HFFc6 (cell line): ENCODE results near the gene SUCO. TPM values are rescaled to one million over a fixed set of nuclear protein-coding genes. Genes with fewer than 3 reads are reported as not detected.
"Not testable (repeated sequence)": the region's sequence is repeated elsewhere in the genome, so short reads cannot be mapped to it uniquely, and the experiment has no call there.

Experiments used
- DNase-seq: peaks from one replicate; pipeline ENCODE4 v3.0.0-alpha.2; 2018
- H3K27ac Mint-ChIP-seq: 2 replicates; pipeline ENCODE4 v1.8.0; 2020; ENCODE audit warnings: mild to moderate bottlenecking, mixed read lengths
- H3K27me3 Mint-ChIP-seq: 2 replicates; pipeline ENCODE4 v1.8.0; 2021; ENCODE audit warnings: mild to moderate bottlenecking, moderate library complexity, mixed read lengths; ENCODE audit not compliant: insufficient read depth
- H3K36me3 Mint-ChIP-seq: 2 replicates; pipeline ENCODE4 v1.8.0; 2021; ENCODE audit warnings: low read depth, mixed read lengths
- H3K4me1 Mint-ChIP-seq: 2 replicates; pipeline ENCODE4 v1.8.0; 2020; ENCODE audit warnings: low read depth, mixed read lengths
- H3K4me3 Mint-ChIP-seq: 2 replicates; pipeline ENCODE4 v1.8.0; 2020; ENCODE audit warnings: mild to moderate bottlenecking, moderate library complexity, mixed read lengths
- H3K9me3 Mint-ChIP-seq: 2 replicates; pipeline ENCODE4 v1.8.0; 2020; ENCODE audit warnings: mild to moderate bottlenecking, mixed read lengths
- CTCF ChIP-seq: fragments of 200-600 bp; sonication (generic); IDR thresholded peaks from 2 replicates; pipeline ENCODE4 v1.5.0; 2021; ENCODE audit warnings: antibody characterized with exemption, mild to moderate bottlenecking
- total RNA-seq, 6 experiments: library from RNA; stranded (reverse); fragmentation: NEBNext Ultra II Directional; extraction: Animal tissue kit (Norgen Biotek cat#: 25700); gene quantifications; 2 replicates in 1 of 6; 3 replicates in 5 of 6; pipeline ENCODE4 v1.2.3, GENCODE V29; 2021

SUCO gene
- total RNA-seq, 6 experiments from 2014 or later = 33.9 to 45.2 (median 37.1) TPM

GRCh38 chr1:172487550-172487949, 45.4 kb upstream of the SUCO start:
- Mint-ChIP-seq H3K27ac (no peak overlapping the region), H3K27me3 (peaks cover 8% of the 10 kb centered on the region), H3K4me3 (no peak overlapping the region), H3K36me3 (no peaks in the 10 kb centered on the region), H3K4me1 (no peaks in the 10 kb centered on the region; the same call in 1 of the 2 replicates), H3K9me3 (no peaks in the 10 kb centered on the region)
- no peak for DNase-seq
- TF ChIP-seq CTCF = no peak

GRCh38 chr1:172488393-172488792, 44.6 kb upstream of the SUCO start:
- Mint-ChIP-seq H3K27ac (no peak overlapping the region), H3K4me1 (no peaks in the 10 kb centered on the region; the same call in 1 of the 2 replicates), H3K36me3 (no peaks in the 10 kb centered on the region), H3K9me3 (no peaks in the 10 kb centered on the region), H3K4me3 (no peak overlapping the region), H3K27me3 (peaks cover 8% of the 10 kb centered on the region)
- TF ChIP-seq CTCF = no peak
- no peak for DNase-seq

GRCh38 chr1:172489847-172490246, 43.1 kb upstream of the SUCO start:
- Mint-ChIP-seq H3K27me3 (peaks cover 6% of the 10 kb centered on the region), H3K36me3 (no peaks in the 10 kb centered on the region), H3K9me3 (no peaks in the 10 kb centered on the region), H3K4me1 (no peaks in the 10 kb centered on the region; the same call in 1 of the 2 replicates), H3K4me3 (no peak overlapping the region), H3K27ac (no peak overlapping the region)
- DNase-seq = no peak
- TF ChIP-seq CTCF = no peak

- Mint-ChIP-seq H3K4me1 (peaks cover 15% of the 10 kb centered on the region), H3K36me3 (no peaks in the 10 kb centered on the region), H3K9me3 (no peaks in the 10 kb centered on the region), H3K4me3 (no peak overlapping the region), H3K27me3 (peaks cover 6% of the 10 kb centered on the region), H3K27ac (no peak overlapping the region)
- no peak for DNase-seq
- TF ChIP-seq CTCF = no peak
Observed at GRCh38 chr1:172492421-172492820, 40.5 kb upstream of the SUCO start.

- H3K4me3 Mint-ChIP-seq = no peak overlapping the region
- H3K27me3 Mint-ChIP-seq = no peaks in the 10 kb centered on the region; the same call in none of the 2 replicates
- H3K4me1 Mint-ChIP-seq = peaks cover 28% of the 10 kb centered on the region
- H3K36me3 Mint-ChIP-seq = no peaks in the 10 kb centered on the region
- no peak for DNase-seq
- no peak for TF ChIP-seq CTCF
- H3K27ac Mint-ChIP-seq = no peak overlapping the region
- H3K9me3 Mint-ChIP-seq = no peaks in the 10 kb centered on the region
Observed at GRCh38 chr1:172494166-172494565, 38.8 kb upstream of the SUCO start.

- not testable (repeated sequence) for DNase-seq, H3K9me3 Mint-ChIP-seq, H3K36me3 Mint-ChIP-seq, H3K27ac Mint-ChIP-seq, H3K4me3 Mint-ChIP-seq, H3K27me3 Mint-ChIP-seq
- H3K4me1 Mint-ChIP-seq = peaks cover 40% of the 10 kb centered on the region
Observed at GRCh38 chr1:172496127-172496526, 36.8 kb upstream of the SUCO start.
